NCI-H2029 treated with DMSO at 0.1 percent for 48 hours (cell line): Measurements from ENCODE around the gene CYP2A6.
"Not testable (repeated sequence)": the region's sequence is repeated elsewhere in the genome, so short reads cannot be mapped to it uniquely, and the experiment has no call there.

Experiments used
- DNase-seq: peaks from one replicate; lab custom pipeline; 2025; lab: John Stamatoyannopoulos, UW

CYP2A6 gene

GRCh38 chr19:40846722-40847121 is 3.5 kb downstream of the CYP2A6 start:
- DNase-seq, result not testable (repeated sequence)

GRCh38 chr19:40843653-40844052 is 6.6 kb downstream of the CYP2A6 start:
- DNase-seq, result not testable (repeated sequence)

GRCh38 chr19:40842997-40843652 is 7.1 kb downstream of the CYP2A6 start:
- DNase-seq, result not testable (repeated sequence)

DNA sequence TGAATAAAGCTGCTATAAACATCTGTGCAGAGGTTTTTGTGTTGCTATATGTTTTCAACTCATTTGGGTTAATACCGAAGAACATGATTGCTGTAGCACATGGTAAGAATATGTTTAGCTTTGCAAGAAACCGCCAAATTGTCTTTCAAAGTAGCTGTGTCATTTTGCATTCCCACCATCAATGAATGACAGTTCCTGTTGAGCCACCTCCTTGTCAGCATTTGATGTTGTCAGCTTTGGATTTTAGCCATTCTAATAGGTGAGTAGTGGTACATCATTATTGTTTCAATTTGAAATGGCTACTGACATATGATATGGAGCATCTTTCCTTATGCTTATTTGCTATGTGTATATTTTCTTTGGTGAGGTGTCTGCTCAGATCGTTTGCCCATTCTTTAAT is 8.2 kb downstream of the CYP2A6 start:
- not testable (repeated sequence) for DNase-seq

GRCh38 chr19:40838477-40838876 is 11.8 kb downstream of the CYP2A6 start:
- DNase-seq, result not testable (repeated sequence)

- DNase-seq, result no peak
These were observed 13.4 kb downstream of the CYP2A6 start for GRCh38 chr19:40836754-40837429.

- not testable (repeated sequence) for DNase-seq
These were observed 16.3 kb downstream of the CYP2A6 start for GRCh38 chr19:40833728-40834533.

GRCh38 chr19:40832431-40832790 is 17.8 kb downstream of the CYP2A6 start:
- DNase-seq, result not testable (repeated sequence)

DNA sequence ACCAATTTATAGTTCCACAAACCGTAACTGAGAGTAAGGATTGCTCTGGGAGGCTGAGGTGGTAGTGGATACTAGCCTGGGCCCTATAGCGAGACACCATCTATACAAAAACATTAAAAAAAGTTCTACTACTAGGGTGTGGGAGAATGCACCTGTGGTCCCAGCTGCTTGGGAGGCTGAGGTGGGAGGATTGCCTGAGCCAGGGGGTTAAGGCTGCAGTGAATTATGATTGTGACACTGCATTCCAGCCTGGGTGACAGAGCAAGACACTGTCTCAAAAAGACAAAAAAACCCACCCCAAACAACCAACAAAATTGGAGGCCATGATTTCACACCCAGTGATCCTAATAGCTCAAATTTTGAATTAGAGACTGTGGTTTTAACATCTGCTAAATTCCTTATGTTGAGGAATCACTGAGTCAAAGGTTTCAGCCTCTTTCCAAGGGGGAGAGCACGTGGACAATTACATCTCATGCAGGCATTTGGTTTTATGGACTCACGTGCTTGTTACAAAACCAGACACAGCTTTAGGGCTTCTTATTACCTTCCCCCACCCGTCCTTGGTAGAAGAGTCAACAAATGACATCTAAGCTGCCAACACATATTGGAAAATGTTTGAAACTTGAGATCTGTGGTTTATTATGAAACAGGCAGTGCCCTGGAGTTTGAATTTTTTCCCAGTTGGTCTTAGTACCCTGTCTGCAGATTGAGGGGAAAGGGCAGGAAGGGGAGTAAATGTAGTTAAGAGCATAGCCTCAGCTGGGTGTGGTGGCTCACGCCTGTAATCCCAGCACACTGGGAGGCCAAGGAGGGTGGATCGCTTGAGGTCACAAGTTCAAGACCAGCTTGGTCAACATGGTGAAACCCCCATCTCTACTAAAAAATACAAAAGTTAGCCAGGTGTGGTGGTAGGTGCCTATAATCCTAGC is 18.5 kb downstream of the CYP2A6 start:
- DNase-seq, result peak; percentile 83

GRCh38 chr19:40830741-40831140 is 19.5 kb downstream of the CYP2A6 start:
- DNase-seq, result not testable (repeated sequence)

GRCh38 chr19:40829205-40829604 is 21.0 kb downstream of the CYP2A6 start:
- no peak for DNase-seq

GRCh38 chr19:40827386-40828247 is 22.6 kb downstream of the CYP2A6 start:
- no peak for DNase-seq

- DNase-seq, result not testable (repeated sequence)
These were observed 23.4 kb downstream of the CYP2A6 start for GRCh38 chr19:40826699-40827385.

GRCh38 chr19:40826312-40826698 is 23.9 kb downstream of the CYP2A6 start:
- not testable (repeated sequence) for DNase-seq

DNA sequence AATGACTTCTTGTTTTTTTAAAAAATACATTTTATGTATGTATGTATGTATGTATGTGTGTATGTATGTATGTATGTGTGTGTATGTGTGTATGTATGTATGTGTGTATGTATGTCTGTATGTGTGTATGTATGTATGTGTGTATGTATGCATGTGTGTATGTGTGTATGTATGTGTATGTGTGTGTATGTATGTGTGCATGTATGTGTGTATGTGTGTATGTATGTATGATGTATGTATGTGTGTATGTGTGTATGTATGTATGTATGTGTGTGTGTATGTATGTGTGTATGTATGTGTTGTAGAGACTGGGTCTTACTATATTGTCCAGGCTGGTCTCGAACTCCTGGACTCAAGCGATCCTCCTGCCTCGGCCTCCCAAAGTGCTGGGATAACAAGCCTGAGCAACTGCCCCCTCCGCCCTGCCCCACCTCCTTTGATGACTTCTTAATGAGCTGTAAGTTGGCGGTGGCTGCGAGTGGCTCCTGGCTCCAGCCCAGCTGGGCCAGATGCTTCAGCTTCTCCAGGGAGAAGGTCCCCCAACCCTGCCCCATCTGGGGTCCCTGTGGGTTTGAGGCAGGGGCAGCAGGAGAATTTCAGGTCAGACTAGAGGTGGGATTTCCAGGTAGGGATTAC is 24.7 kb downstream of the CYP2A6 start:
- not testable (repeated sequence) for DNase-seq

GRCh38 chr19:40824916-40825315 is 25.3 kb downstream of the CYP2A6 start:
- not testable (repeated sequence) for DNase-seq

DNA sequence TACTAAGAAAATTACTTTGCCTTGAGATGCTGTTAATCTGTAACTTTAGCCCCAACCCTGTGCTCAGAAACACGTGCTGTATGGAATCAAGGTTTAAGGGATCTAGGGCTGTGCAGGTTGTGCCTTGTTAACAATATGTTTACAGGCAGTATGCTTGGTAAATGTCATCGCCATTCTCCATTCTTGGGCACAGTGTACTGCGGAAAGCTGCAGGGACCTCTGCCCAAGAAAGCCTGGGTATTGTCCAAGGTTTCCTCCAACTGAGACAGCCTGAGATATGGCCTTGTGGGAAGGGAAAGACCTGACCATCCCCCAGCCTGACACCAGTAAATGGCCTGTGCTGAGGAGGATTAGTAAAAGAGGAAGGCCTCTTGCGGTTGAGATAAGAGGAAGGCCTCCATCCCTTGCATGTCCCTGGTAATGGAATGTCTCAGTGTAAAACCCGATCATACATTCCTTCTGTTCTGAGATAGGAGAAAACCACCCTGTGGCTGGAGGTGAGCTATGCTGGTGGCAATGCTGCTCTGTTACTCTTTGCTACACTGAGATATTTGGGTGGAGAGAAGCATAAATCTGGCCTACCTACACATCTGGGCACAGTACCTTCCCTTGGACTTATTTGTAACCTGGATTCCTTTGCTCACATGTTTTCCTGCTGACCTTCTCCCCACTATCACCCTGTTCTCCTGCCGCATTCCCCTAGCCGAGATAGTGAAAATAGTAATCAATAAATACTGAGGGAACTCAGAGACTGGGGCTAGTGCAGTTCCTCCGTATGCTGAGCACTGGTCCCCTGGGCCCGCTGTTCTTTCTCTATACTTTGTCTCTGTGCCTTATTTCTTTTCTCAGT is 27.3 kb downstream of the CYP2A6 start:
- not testable (repeated sequence) for DNase-seq

DNA sequence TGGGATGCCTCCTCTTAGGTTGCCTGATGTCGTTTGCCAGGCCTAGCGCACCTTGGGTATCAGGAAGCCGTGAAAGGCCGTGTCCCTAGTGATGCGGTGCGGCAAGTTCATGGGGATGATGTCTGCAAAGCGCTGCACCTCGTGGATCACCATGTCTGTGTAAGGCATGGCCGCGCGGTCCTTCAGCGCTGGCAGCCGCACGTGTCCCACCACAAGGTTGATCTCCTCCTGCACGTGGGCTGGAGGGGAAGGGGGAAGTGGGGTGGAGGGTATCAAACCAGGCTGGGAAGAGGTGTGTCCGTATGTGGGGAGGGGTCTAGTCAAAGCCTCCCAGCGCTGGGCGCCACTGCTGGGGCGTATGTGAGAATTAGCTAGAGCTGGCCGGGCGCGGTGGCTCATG is 28.1 kb downstream of the CYP2A6 start:
- DNase-seq, result no peak
